ENCODE measurements around the gene FBXL17. TPM values are rescaled to one million over a fixed set of nuclear protein-coding genes. Genes with fewer than 3 reads are reported as not detected.

The FBXL17 gene
- total and polyA plus RNA-seq, 4 donors, result 2.1 to 14.1 (median 6.3) TPM

GRCh38 chr5:108320231-108320630 lies 61.7 kb downstream of the FBXL17 start (continued):
- TF ChIP-seq ZBTB33 (IDR thresholded peaks at IDR 0.05) (no peak), HNF4A (conservative IDR thresholded peaks at IDR 0.05) (no peak), HNF4G (IDR thresholded peaks at IDR 0.05) (no peak), FOXA2 (IDR thresholded peaks at IDR 0.05) (no peak)

GRCh38 chr5:108315829-108316228 lies 66.1 kb downstream of the FBXL17 start:
- Histone ChIP-seq H3K9me3 (ENCODE audit: control insufficient read depth in 4 of 4, low read length in 3 of 4) (no peaks in the 10 kb centered on the region), H3K36me3 (ENCODE audit: control insufficient read depth in 4 of 4, insufficient read depth in 3 of 4, low read depth in 1 of 4, low read length in 3 of 4) (no peaks in the 10 kb centered on the region)
- DNase-seq (ENCODE audit: low spot score), result no peak

GRCh38 chr5:108312258-108312657 lies 69.6 kb downstream of the FBXL17 start:
- 96% methylated on average over 1 of the region's 1 CpG for WGBS
- Histone ChIP-seq H3K9me3 (ENCODE audit: control insufficient read depth in 4 of 4, low read length in 3 of 4) (no peaks in the 10 kb centered on the region), H3K4me3 (ENCODE audit: low read depth in 1 of 3, low read length in 3 of 3) (no peak overlapping the region), H3K27ac (ENCODE audit: low read depth in 1 of 2, low read length in 2 of 2) (no peak overlapping the region), H3K4me1 (ENCODE audit: control insufficient read depth in 4 of 4, insufficient read depth in 4 of 4, low read length in 3 of 4) (no peaks in the 10 kb centered on the region), H3K9ac (ENCODE audit: low read depth in 1 of 2, low read length in 2 of 2) (no peak overlapping the region), H3K27me3 (ENCODE audit: control insufficient read depth in 4 of 4, insufficient read depth in 4 of 4, low read length in 3 of 4) (no peaks in the 10 kb centered on the region), H3K36me3 (ENCODE audit: control insufficient read depth in 4 of 4, insufficient read depth in 3 of 4, low read depth in 1 of 4, low read length in 3 of 4) (no peaks in the 10 kb centered on the region)
- no peak for DNase-seq (ENCODE audit: low spot score)
- no peak for TF ChIP-seq MAX (IDR thresholded peaks at IDR 0.05)
- TF ChIP-seq ATF3 (IDR thresholded peaks at IDR 0.05), result no peak
- TF ChIP-seq RXRA (IDR thresholded peaks at IDR 0.05), result no peak
- no peak for TF ChIP-seq EGR1 (IDR thresholded peaks at IDR 0.05; ENCODE audit: low read depth in 2 of 2)
- TF ChIP-seq FOXA2 (IDR thresholded peaks at IDR 0.05), result no peak
- TF ChIP-seq HNF4G (IDR thresholded peaks at IDR 0.05), result no peak
- TF ChIP-seq YY1 (IDR thresholded peaks at IDR 0.05), result no peak
- TF ChIP-seq JUND (IDR thresholded peaks at IDR 0.05), result no peak
- no peak for TF ChIP-seq CTCF (IDR thresholded peaks at IDR 0.05; ENCODE audit: low read depth, low read length, missing input control)
- no peak for TF ChIP-seq FOXA1 (IDR thresholded peaks at IDR 0.05)
- no peak for TF ChIP-seq NR2F2 (IDR thresholded peaks at IDR 0.05)
- no peak for TF ChIP-seq RAD21 (IDR thresholded peaks at IDR 0.05)
- TF ChIP-seq GABPA (IDR thresholded peaks at IDR 0.05 in 1 of 2, conservative IDR thresholded peaks at IDR 0.05 in 1 of 2), result no peak
- TF ChIP-seq REST (IDR thresholded peaks at IDR 0.05), result no peak
- no peak for TF ChIP-seq ZBTB33 (IDR thresholded peaks at IDR 0.05)
- no peak for TF ChIP-seq TAF1 (conservative IDR thresholded peaks at IDR 0.05)
- TF ChIP-seq HNF4A (conservative IDR thresholded peaks at IDR 0.05), result no peak

More at GRCh38 chr5:108315829-108316228, 66.1 kb downstream of the FBXL17 start:
- no peaks in the 10 kb centered on the region for H3K4me1 ChIP-seq (ENCODE audit: control insufficient read depth in 4 of 4, insufficient read depth in 4 of 4, low read length in 3 of 4)
- no peak overlapping the region for H3K27ac ChIP-seq (ENCODE audit: low read depth in 1 of 2, low read length in 2 of 2)
- no peaks in the 10 kb centered on the region for H3K27me3 ChIP-seq (ENCODE audit: control insufficient read depth in 4 of 4, insufficient read depth in 4 of 4, low read length in 3 of 4)
- H3K9ac ChIP-seq (ENCODE audit: low read depth in 1 of 2, low read length in 2 of 2), result no peak overlapping the region
- no peak overlapping the region for H3K4me3 ChIP-seq (ENCODE audit: low read depth in 1 of 3, low read length in 3 of 3)
- no peak for TF ChIP-seq EGR1 (IDR thresholded peaks at IDR 0.05; ENCODE audit: low read depth in 2 of 2)

All from liver (tissue), 9 donors.